Activated gamma-delta T cell treated with anti-CD3 and anti-CD28 coated beads, Interleukin-2, amount 50 U/mL, for 16 hours (primary cell): Measurements from ENCODE around the gene TRPM2.

Source experiments
- DNase-seq: peaks from one replicate; pipeline ENCODE4 v3.0.0-alpha.2; 2020; ENCODE audit warnings: low read depth

The TRPM2 gene

DNA sequence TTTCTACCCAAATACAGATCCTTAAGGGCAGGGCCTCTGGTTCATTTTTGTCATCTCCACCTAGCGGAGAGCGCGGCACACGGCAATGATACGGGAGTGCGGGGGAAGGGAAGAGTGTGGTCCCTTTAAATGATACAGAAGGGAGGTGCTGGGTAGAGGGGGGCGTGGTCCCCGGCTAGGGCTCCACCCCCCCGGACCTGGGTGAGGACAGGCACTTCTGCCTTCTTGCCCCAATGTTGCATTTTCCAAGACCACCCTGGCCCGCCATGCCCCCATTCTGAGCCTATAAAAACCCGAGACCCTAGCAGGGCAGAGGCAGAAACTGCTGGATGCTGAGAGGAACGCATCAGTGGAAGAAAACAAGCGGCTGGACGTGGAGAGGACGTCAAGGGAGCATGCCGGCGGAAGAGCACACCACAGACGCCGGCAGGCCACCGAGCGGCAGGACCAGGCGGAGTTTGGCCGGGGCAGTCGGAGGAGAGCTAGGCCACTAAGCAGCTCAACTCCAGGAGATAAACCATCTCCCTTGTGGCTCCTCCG is 131.9 kb downstream of the TRPM2 start:
- peak; percentile 14 for DNase-seq

- DNase-seq = no peak
Measured at GRCh38 chr21:44485796-44486195, 132.4 kb downstream of the TRPM2 start.

GRCh38 chr21:44486302-44486701 is 132.9 kb downstream of the TRPM2 start:
- DNase-seq = no peak

- DNase-seq = no peak
Measured at GRCh38 chr21:44487831-44488230, 134.4 kb downstream of the TRPM2 start.

DNA sequence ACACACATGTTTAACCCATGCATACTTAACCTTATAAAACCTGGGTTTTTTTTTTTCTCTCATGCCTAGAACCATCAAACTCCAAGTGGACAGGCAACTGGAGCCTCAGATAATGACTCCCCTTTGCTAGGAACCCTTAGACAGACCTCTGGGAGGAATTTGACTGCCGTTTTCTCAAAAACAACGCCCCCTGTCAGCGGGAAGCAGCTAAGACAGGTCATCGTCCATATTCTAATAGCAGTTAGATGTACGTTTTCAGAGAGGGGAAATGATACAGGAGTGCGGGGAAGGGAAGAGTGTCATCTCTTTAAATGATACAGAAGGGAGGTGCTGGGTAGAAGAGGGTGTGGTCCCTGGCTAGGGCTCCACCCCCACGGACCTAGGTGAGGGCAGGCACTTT is 136.5 kb downstream of the TRPM2 start:
- no peak for DNase-seq

- no peak for DNase-seq
Measured at GRCh38 chr21:44490405-44490804, 137.0 kb downstream of the TRPM2 start.

DNA sequence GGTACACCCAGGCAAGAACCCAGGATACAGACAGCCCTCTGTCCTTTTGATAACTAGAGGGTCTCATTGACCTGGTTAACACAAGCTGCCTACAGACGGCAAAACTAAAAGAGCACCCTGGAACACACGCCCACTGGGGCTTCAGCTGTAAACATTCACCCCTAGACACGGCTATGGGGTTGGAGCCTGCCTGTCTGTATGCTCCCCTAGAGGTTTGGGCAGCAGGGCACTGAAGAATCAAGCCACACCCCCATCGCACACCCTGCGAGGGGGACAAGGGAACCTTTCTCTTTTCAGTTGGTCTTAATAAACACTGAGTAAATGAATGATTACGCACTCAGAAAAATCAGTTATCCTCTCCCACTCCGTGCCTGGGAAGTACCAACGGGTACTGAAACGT is 137.4 kb downstream of the TRPM2 start:
- DNase-seq = no peak
